HepG2 (cell line): Measurements from ENCODE around the gene NEDD8. TPM values are rescaled to one million over a fixed set of nuclear protein-coding genes. Genes with fewer than 3 reads are reported as not detected.

Experiments
- CREB3 ChIP-seq: sonication (generic); formaldehyde crosslinking; IDR thresholded peaks from 2 replicates; pipeline ENCODE4 v1.5.0; 2020; ENCODE audit warnings: missing genetic modification reagents
- ELF4 ChIP-seq: sonication (generic); formaldehyde crosslinking; IDR thresholded peaks from 2 replicates; pipeline ENCODE4 v1.5.0; 2020; ENCODE audit warnings: missing genetic modification reagents, mild to moderate bottlenecking, moderate library complexity, borderline replicate concordance
- GLMP ChIP-seq: sonication (generic); formaldehyde crosslinking; IDR thresholded peaks from 2 replicates; pipeline ENCODE4 v1.9.0; 2021; ENCODE audit warnings: missing genetic modification reagents, mild to moderate bottlenecking, borderline replicate concordance
- IRF1 ChIP-seq: sonication (generic); formaldehyde crosslinking; IDR thresholded peaks from 2 replicates; pipeline ENCODE4 v1.4.0; 2020; ENCODE audit warnings: low read depth, mild to moderate bottlenecking, missing genetic modification reagents
- MZF1 ChIP-seq: sonication (generic); formaldehyde crosslinking; IDR thresholded peaks from 2 replicates; pipeline ENCODE4 v1.8.1; 2023; ENCODE audit warnings: mild to moderate bottlenecking, missing genetic modification reagents, borderline replicate concordance
- NAIF1 ChIP-seq: sonication (generic); formaldehyde crosslinking; IDR thresholded peaks from 2 replicates; pipeline ENCODE4 v1.5.0; 2020; ENCODE audit warnings: mild to moderate bottlenecking, missing genetic modification reagents, borderline replicate concordance
- PRDM15 ChIP-seq: sonication (generic); formaldehyde crosslinking; IDR thresholded peaks from 2 replicates; pipeline ENCODE4 v1.4.0; 2020; ENCODE audit warnings: missing genetic modification reagents
- SMYD3 ChIP-seq: sonication (generic); formaldehyde crosslinking; IDR thresholded peaks from 2 replicates; pipeline ENCODE4 v1.8.1; 2023; ENCODE audit warnings: mild to moderate bottlenecking, missing genetic modification reagents
- ZNF232 ChIP-seq: sonication (generic); formaldehyde crosslinking; IDR thresholded peaks from 2 replicates; pipeline ENCODE4 v1.4.0; 2020; ENCODE audit warnings: missing genetic modification reagents, borderline replicate concordance
- ZNF251 ChIP-seq: sonication (generic); formaldehyde crosslinking; IDR thresholded peaks from 2 replicates; pipeline ENCODE4 v1.9.0; 2021; ENCODE audit warnings: mild to moderate bottlenecking, missing genetic modification reagents
- ZNF274 ChIP-seq: sonication (generic); formaldehyde crosslinking; IDR thresholded peaks from 2 replicates; pipeline ENCODE4 v1.5.1; 2020; ENCODE audit warnings: mild to moderate bottlenecking, missing genetic modification reagents
- ZNF383 ChIP-seq: sonication (generic); formaldehyde crosslinking; IDR thresholded peaks from 2 replicates; pipeline ENCODE4 v1.4.0; 2020; ENCODE audit warnings: missing genetic modification reagents, mild to moderate bottlenecking, borderline replicate concordance
- ZNF775 ChIP-seq: sonication (generic); formaldehyde crosslinking; IDR thresholded peaks from 2 replicates; pipeline ENCODE4 v1.4.0; 2020; ENCODE audit warnings: missing genetic modification reagents, mild to moderate bottlenecking, moderate library complexity, borderline replicate concordance
- ZNF781 ChIP-seq: sonication (generic); formaldehyde crosslinking; IDR thresholded peaks from 2 replicates; pipeline ENCODE4 v1.5.1; 2020; ENCODE audit warnings: borderline replicate concordance, mild to moderate bottlenecking, missing genetic modification reagents; ENCODE audit errors: not compliant biosample characterization
- ZSCAN30 ChIP-seq: sonication (generic); formaldehyde crosslinking; IDR thresholded peaks from 2 replicates; pipeline ENCODE4 v1.5.0; 2020; ENCODE audit warnings: mild to moderate bottlenecking, missing genetic modification reagents
- polyA plus RNA-seq, 8 experiments: library from polyadenylated mRNA; depleted of rRNA in 3 of 8; stranded (reverse) in 7 of 8; unstranded in 1 of 8; fragments of >200 nt; fragmentation: Illumina TruSeq in 4 of 8; extraction: Trizol in 4 of 8; gene quantifications; 2 replicates each; pipeline versions ENCODE4 v1.2.1 to v1.2.3, GENCODE V29; 2011 to 2016; ENCODE audit warnings: low read depth in 4 of 8, missing spikeins in 1 of 8, mixed read lengths in 1 of 8; ENCODE audit not compliant: insufficient read depth in 1 of 8
- total RNA-seq, 5 experiments: library from RNA; depleted of rRNA; stranded (reverse); fragments of >200 nt; fragmentation: Illumina TruSeq; extraction: Trizol; gene quantifications; 2 replicates each; pipeline ENCODE4 v1.2.3, GENCODE V29; 2016; ENCODE audit warnings: low read depth in 1 of 5

The NEDD8 gene
- total and polyA plus RNA-seq, 2 of the 13 experiments (the other 11 are each of a cell fraction or from before 2014, with no cell fraction given): 535 to 713 TPM

GRCh38 chr14:24231263-24232120 is 675 bp downstream of the NEDD8 start (continued):
- TF ChIP-seq ZNF251 (CRISPR knock-in tag) (0 out of 2 replicates have a peak, but pooled peaks have one; percentile 60), ELF4 (CRISPR knock-in tag) (no peak), ZNF232 (CRISPR knock-in tag) (0 out of 2 replicates have a peak, but pooled peaks have one; percentile 56), IRF1 (0 out of 2 replicates have a peak, but pooled peaks have one; percentile 63), ZNF274 (CRISPR knock-in tag) (peak; percentile 76; the same call in 1 of the 2 replicates), ZNF781 (peak; percentile 57), PRDM15 (CRISPR knock-in tag) (no peak), CREB3 (CRISPR knock-in tag) (0 out of 2 replicates have a peak, but pooled peaks have one; percentile 8), GLMP (0 out of 2 replicates have a peak, but pooled peaks have one; percentile 14), ZSCAN30 (CRISPR knock-in tag) (peak; percentile 49; the same call in 1 of the 2 replicates), MZF1 (CRISPR knock-in tag) (no peak; the same call in 1 of the 2 replicates), ZNF383 (CRISPR knock-in tag) (peak; percentile 64; the same call in 1 of the 2 replicates), NAIF1 (CRISPR knock-in tag) (peak; percentile 77), SMYD3 (peak; percentile 30; the same call in 1 of the 2 replicates), ZNF775 (0 out of 2 replicates have a peak, but pooled peaks have one; percentile 45)
